ENCODE data around the gene EIF5A2. TPM values are rescaled to one million over a fixed set of nuclear protein-coding genes. Genes with fewer than 3 reads are reported as not detected.

The EIF5A2 gene
- total RNA-seq, 4 donors from 2014 or later: 0.86 to 9.5 (median 1.5) TPM

- in situ Hi-C loops (cut with MboI; ENCODE audit: low sequenced_read_pairs in 4 of 4): no loop called here
- no peak for ATAC-seq
These were observed 45.6 kb downstream of the EIF5A2 start for GRCh38 chr3:170862618-170863374.

DNA sequence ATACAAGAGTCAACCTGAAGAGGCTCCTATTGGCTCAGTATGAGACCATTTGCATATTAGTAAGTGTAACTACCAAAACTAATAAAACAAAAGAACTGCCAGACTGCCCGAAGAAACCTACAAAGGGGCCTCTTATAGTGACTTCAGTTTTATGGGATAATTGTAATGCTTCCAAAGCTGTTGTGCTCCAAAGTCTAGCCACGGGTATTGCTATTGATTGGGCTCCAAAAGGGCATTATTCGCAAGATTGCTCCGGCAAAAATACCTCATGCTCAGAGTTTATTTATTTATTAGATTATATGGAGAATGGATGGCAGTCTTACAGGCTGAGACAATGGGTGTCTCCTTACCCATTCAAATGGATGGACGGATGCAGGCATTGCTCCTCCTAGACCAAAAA lies 49.8 kb downstream of the EIF5A2 start:
- Histone ChIP-seq H3K27me3 (no peaks in the 10 kb centered on the region), H3K27ac (no peak overlapping the region), H3K36me3 (no peaks in the 10 kb centered on the region), H3K4me3 (no peak overlapping the region), H3K9me3 (no peaks in the 10 kb centered on the region), H3K4me1 (no peaks in the 10 kb centered on the region)
- TF ChIP-seq POLR2A (IDR thresholded peaks at IDR 0.05): no peak
- TF ChIP-seq CTCF (IDR thresholded peaks at IDR 0.05 in 4 of 5, conservative IDR thresholded peaks at IDR 0.05 in 1 of 5): no peak
- DNase-seq: no peak
- no peak for ATAC-seq
- intact Hi-C loops (cut with DNase I; ENCODE audit: low total_unique reads) (no loop called here), in situ Hi-C loops (cut with MboI; ENCODE audit: low sequenced_read_pairs in 4 of 4) (no loop called here)

More at GRCh38 chr3:170862618-170863374, 45.6 kb downstream of the EIF5A2 start:
- DNase-seq: no peak
- Histone ChIP-seq H3K27me3 (no peaks in the 10 kb centered on the region), H3K27ac (no peak overlapping the region), H3K4me3 (no peak overlapping the region), H3K9me3 (no peaks in the 10 kb centered on the region), H3K4me1 (peaks cover 0 to 4% of the 10 kb centered on the region in 2 donors), H3K36me3 (peaks cover 0 to 22% of the 10 kb centered on the region in 2 donors)
- TF ChIP-seq POLR2A (IDR thresholded peaks at IDR 0.05) (no peak), CTCF (IDR thresholded peaks at IDR 0.05 in 4 of 5, conservative IDR thresholded peaks at IDR 0.05 in 1 of 5) (no peak)
- intact Hi-C loops (cut with DNase I; ENCODE audit: low total_unique reads): no loop called here

DNA sequence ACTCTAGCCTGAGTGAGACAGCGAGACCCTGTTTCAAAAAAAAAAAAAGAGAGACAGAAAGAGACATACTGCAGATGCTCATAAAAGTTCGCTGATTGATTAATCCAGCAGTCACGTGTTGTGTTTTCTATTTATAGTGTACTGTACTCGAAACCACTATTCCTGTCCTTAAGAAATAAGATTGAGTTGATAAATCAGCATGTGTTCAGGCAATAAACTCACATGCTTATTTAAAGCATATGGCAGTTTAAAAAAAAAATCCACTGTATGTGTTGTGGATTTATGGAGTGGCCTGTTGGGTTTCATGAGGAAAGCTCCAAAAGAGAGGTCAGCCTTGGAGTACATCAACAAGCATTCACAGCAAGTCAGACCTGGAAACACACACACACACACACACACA lies 56.1 kb downstream of the EIF5A2 start:
- intact Hi-C loops (cut with DNase I; ENCODE audit: low total_unique reads) (no loop called here), in situ Hi-C loops (cut with MboI; ENCODE audit: low sequenced_read_pairs in 4 of 4) (no loop called here)
- no peaks in the 10 kb centered on the region for H3K9me3 ChIP-seq
- no peak for ATAC-seq
- TF ChIP-seq CTCF (IDR thresholded peaks at IDR 0.05 in 4 of 5, conservative IDR thresholded peaks at IDR 0.05 in 1 of 5) (no peak), POLR2A (IDR thresholded peaks at IDR 0.05) (no peak)
- no peaks in the 10 kb centered on the region for H3K36me3 ChIP-seq
- H3K27ac ChIP-seq: no peak overlapping the region
- no peak overlapping the region for H3K4me3 ChIP-seq
- H3K27me3 ChIP-seq: no peaks in the 10 kb centered on the region
- no peak for DNase-seq
- H3K4me1 ChIP-seq: no peaks in the 10 kb centered on the region

- TF ChIP-seq POLR2A (IDR thresholded peaks at IDR 0.05) (no peak), CTCF (IDR thresholded peaks at IDR 0.05 in 4 of 5, conservative IDR thresholded peaks at IDR 0.05 in 1 of 5) (no peak)
- Histone ChIP-seq H3K36me3 (no peaks in the 10 kb centered on the region), H3K27ac (no peak overlapping the region), H3K9me3 (no peaks in the 10 kb centered on the region), H3K4me1 (no peaks in the 10 kb centered on the region), H3K4me3 (no peak overlapping the region), H3K27me3 (no peaks in the 10 kb centered on the region)
- in situ Hi-C loops (cut with MboI; ENCODE audit: low sequenced_read_pairs in 4 of 4) (no loop called here), intact Hi-C loops (cut with DNase I; ENCODE audit: low total_unique reads) (no loop called here)
- ATAC-seq (no peak), DNase-seq (no peak)
These were observed 60.0 kb downstream of the EIF5A2 start for GRCh38 chr3:170848292-170848917.
